Endothelial cell of umbilical vein (primary cell): ENCODE data around the gene COL1A1.

Experiments used
- EZH2 ChIP-seq: IDR thresholded peaks from 2 replicates; pipeline ENCODE4 v1.6.1; 2012; ENCODE audit warnings: borderline replicate concordance, low read depth, mild to moderate bottlenecking, moderate library complexity, low read length, inconsistent platforms; ENCODE audit not compliant: severe bottlenecking
- JUN ChIP-seq: IDR thresholded peaks from 2 replicates; pipeline ENCODE4 v1.6.1; 2011; ENCODE audit warnings: borderline replicate concordance, low read depth; ENCODE audit not compliant: insufficient read length, insufficient read depth
- MYC ChIP-seq: IDR thresholded peaks from one replicate; pipeline ENCODE4 v1.6.1; 2011; ENCODE audit warnings: mild to moderate bottlenecking, low read depth, low read length
- POLR2A ChIP-seq: IDR thresholded peaks from 2 replicates; pipeline ENCODE4 v1.6.1; 2012; ENCODE audit warnings: low read depth, mild to moderate bottlenecking, control low read depth, low read length
- POLR2AphosphoS5 ChIP-seq: IDR thresholded peaks from 2 replicates; pipeline ENCODE4 v1.6.1; 2012; ENCODE audit warnings: low read depth, mild to moderate bottlenecking, control low read depth, low read length, moderate library complexity; ENCODE audit not compliant: insufficient read depth
- TF ChIP-seq, protein P1 (sequence below), 2 donors: IDR thresholded peaks; 1 replicate in 1 of 2; 2 replicates in 1 of 2; pipeline ENCODE4 v1.5.1; 2011; ENCODE audit warnings: low read length in 2 of 2, mild to moderate bottlenecking in 2 of 2, moderate library complexity in 2 of 2, control low read depth in 1 of 2, inconsistent platforms in 1 of 2, low read depth in 1 of 2; ENCODE audit not compliant: insufficient read depth in 1 of 2; ENCODE audit errors: extremely low read depth in 1 of 2
- TF ChIP-seq, protein P2 (sequence below): IDR thresholded peaks from 2 replicates; pipeline ENCODE4 v1.6.1; 2011; ENCODE audit not compliant: insufficient read depth, insufficient read length

DNA sequence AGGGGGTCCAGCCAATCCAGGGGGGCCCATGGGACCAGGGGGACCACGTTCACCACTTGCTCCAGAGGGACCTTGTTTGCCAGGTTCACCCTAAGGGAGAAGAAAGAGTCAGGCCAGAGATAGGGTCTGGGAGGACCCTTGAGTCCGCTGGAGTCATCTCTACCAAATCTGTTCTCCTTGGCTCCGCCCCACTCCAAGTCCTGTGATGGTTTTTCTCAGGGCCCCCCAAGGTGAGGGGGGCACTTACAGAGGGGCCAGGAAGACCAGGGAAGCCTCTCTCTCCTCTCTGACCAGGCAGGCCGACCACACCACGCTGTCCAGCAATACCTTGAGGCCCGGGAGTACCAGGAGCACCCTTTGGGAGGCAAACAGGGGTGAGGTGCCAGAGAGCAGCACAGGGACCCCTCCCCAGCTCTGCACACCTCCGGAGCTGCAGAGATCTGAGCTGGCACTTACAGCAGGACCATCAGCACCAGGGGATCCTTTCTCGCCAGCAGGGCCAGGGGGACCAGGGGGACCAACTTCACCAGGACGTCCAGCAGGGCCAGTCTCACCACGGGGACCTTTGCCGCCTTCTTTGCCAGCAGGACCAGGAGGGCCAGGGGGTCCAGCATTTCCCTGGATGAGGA lies 12.4 kb downstream of the COL1A1 start:
- TF ChIP-seq, protein P1, sequence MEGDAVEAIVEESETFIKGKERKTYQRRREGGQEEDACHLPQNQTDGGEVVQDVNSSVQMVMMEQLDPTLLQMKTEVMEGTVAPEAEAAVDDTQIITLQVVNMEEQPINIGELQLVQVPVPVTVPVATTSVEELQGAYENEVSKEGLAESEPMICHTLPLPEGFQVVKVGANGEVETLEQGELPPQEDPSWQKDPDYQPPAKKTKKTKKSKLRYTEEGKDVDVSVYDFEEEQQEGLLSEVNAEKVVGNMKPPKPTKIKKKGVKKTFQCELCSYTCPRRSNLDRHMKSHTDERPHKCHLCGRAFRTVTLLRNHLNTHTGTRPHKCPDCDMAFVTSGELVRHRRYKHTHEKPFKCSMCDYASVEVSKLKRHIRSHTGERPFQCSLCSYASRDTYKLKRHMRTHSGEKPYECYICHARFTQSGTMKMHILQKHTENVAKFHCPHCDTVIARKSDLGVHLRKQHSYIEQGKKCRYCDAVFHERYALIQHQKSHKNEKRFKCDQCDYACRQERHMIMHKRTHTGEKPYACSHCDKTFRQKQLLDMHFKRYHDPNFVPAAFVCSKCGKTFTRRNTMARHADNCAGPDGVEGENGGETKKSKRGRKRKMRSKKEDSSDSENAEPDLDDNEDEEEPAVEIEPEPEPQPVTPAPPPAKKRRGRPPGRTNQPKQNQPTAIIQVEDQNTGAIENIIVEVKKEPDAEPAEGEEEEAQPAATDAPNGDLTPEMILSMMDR (IDR thresholded peaks at IDR 0.05; ENCODE audit: extremely low read depth in 1 of 2, insufficient read depth in 1 of 2, low read depth in 1 of 2, low read length in 2 of 2), result no peak
- no peak for TF ChIP-seq POLR2AphosphoS5
- TF ChIP-seq, protein P2, sequence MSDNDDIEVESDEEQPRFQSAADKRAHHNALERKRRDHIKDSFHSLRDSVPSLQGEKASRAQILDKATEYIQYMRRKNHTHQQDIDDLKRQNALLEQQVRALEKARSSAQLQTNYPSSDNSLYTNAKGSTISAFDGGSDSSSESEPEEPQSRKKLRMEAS, result no peak
- no peak for TF ChIP-seq EZH2
- TF ChIP-seq JUN, result no peak
- TF ChIP-seq POLR2A, result no peak
- TF ChIP-seq MYC, result no peak
